Measurements from ENCODE around the gene OCSTAMP.
A peak's percentile ranks its signal among the peaks of the same experiment; 100 is the strongest.

Gene OCSTAMP

GRCh38 chr20:46548688-46549087 is 1.8 kb downstream of the OCSTAMP start:
- Histone ChIP-seq H3K79me2 (ENCODE audit: low read length) (no peaks in the 10 kb centered on the region), H3K4me1 (ENCODE audit: low read length) (peaks cover 92% of the 10 kb centered on the region), H3K36me3 (replicated peaks; ENCODE audit: insufficient read depth, low read length) (no peaks in the 10 kb centered on the region), H2AFZ (ENCODE audit: low read length) (no peak overlapping the region), H3K27me3 (replicated peaks; ENCODE audit: insufficient read depth, low read length) (no peaks in the 10 kb centered on the region), H3K9me2 (replicated peaks; ENCODE audit: insufficient read depth, low read length) (no peaks in the 10 kb centered on the region), H3K4me2 (ENCODE audit: low read depth, low read length) (no peak overlapping the region), H3F3A (ENCODE audit: insufficient read depth, low read length) (peaks cover 48% of the 10 kb centered on the region), H3K9ac (ENCODE audit: low read length) (no peak overlapping the region), H4K20me1 (ENCODE audit: insufficient read depth, low read length) (no peaks in the 10 kb centered on the region), H3K4me3 (ENCODE audit: low read length) (no peak overlapping the region), H3K27ac (ENCODE audit: low read length) (no peak overlapping the region), H3K9me3 (replicated peaks; ENCODE audit: insufficient read depth, low read length) (no peaks in the 10 kb centered on the region)
- TF ChIP-seq CTCF (IDR thresholded peaks at IDR 0.05; ENCODE audit: low read length) (no peak), EZH2 (optimal IDR thresholded peaks at IDR 0.05; ENCODE audit: low read depth, low read length) (no peak), EZH2phosphoT487 (IDR thresholded peaks at IDR 0.05; ENCODE audit: low read length) (no peak)
- DNase-seq = no peak

- Histone ChIP-seq H3K4me3 (ENCODE audit: low read length) (no peak overlapping the region), H2AFZ (ENCODE audit: low read length) (no peak overlapping the region), H3K9me3 (replicated peaks; ENCODE audit: insufficient read depth, low read length) (no peaks in the 10 kb centered on the region), H3K4me1 (ENCODE audit: low read length) (peaks cover 88% of the 10 kb centered on the region), H3K79me2 (ENCODE audit: low read length) (no peaks in the 10 kb centered on the region), H3K4me2 (ENCODE audit: low read depth, low read length) (no peak overlapping the region), H3F3A (ENCODE audit: insufficient read depth, low read length) (peaks cover 41% of the 10 kb centered on the region), H3K27ac (ENCODE audit: low read length) (no peak overlapping the region), H4K20me1 (ENCODE audit: insufficient read depth, low read length) (no peaks in the 10 kb centered on the region), H3K27me3 (replicated peaks; ENCODE audit: insufficient read depth, low read length) (no peaks in the 10 kb centered on the region), H3K9me2 (replicated peaks; ENCODE audit: insufficient read depth, low read length) (no peaks in the 10 kb centered on the region), H3K36me3 (replicated peaks; ENCODE audit: insufficient read depth, low read length) (no peaks in the 10 kb centered on the region), H3K9ac (ENCODE audit: low read length) (no peak overlapping the region)
- TF ChIP-seq EZH2 (optimal IDR thresholded peaks at IDR 0.05; ENCODE audit: low read depth, low read length) (no peak), EZH2phosphoT487 (IDR thresholded peaks at IDR 0.05; ENCODE audit: low read length) (no peak), CTCF (IDR thresholded peaks at IDR 0.05; ENCODE audit: low read length) (no peak)
- no peak for DNase-seq
These were observed 2.5 kb downstream of the OCSTAMP start for GRCh38 chr20:46547995-46548394.

GRCh38 chr20:46546936-46547335 is 3.5 kb downstream of the OCSTAMP start:
- Histone ChIP-seq H3K4me2 (ENCODE audit: low read depth, low read length) (peak overlapping the region; percentile 14), H4K20me1 (ENCODE audit: insufficient read depth, low read length) (no peaks in the 10 kb centered on the region), H3F3A (ENCODE audit: insufficient read depth, low read length) (peaks cover 30% of the 10 kb centered on the region), H3K9me2 (replicated peaks; ENCODE audit: insufficient read depth, low read length) (no peaks in the 10 kb centered on the region), H3K27ac (ENCODE audit: low read length) (no peak overlapping the region), H3K36me3 (replicated peaks; ENCODE audit: insufficient read depth, low read length) (no peaks in the 10 kb centered on the region), H2AFZ (ENCODE audit: low read length) (no peak overlapping the region), H3K4me3 (ENCODE audit: low read length) (no peak overlapping the region), H3K9ac (ENCODE audit: low read length) (no peak overlapping the region), H3K27me3 (replicated peaks; ENCODE audit: insufficient read depth, low read length) (no peaks in the 10 kb centered on the region), H3K4me1 (ENCODE audit: low read length) (peaks cover 79% of the 10 kb centered on the region), H3K79me2 (ENCODE audit: low read length) (no peaks in the 10 kb centered on the region), H3K9me3 (replicated peaks; ENCODE audit: insufficient read depth, low read length) (no peaks in the 10 kb centered on the region)
- no peak for DNase-seq
- TF ChIP-seq CTCF (IDR thresholded peaks at IDR 0.05; ENCODE audit: low read length) (no peak), EZH2phosphoT487 (IDR thresholded peaks at IDR 0.05; ENCODE audit: low read length) (no peak), EZH2 (optimal IDR thresholded peaks at IDR 0.05; ENCODE audit: low read depth, low read length) (no peak)

Measured in MM.1S (cell line).